ENCODE data around the gene CHRDL1.

Gene CHRDL1

DNA sequence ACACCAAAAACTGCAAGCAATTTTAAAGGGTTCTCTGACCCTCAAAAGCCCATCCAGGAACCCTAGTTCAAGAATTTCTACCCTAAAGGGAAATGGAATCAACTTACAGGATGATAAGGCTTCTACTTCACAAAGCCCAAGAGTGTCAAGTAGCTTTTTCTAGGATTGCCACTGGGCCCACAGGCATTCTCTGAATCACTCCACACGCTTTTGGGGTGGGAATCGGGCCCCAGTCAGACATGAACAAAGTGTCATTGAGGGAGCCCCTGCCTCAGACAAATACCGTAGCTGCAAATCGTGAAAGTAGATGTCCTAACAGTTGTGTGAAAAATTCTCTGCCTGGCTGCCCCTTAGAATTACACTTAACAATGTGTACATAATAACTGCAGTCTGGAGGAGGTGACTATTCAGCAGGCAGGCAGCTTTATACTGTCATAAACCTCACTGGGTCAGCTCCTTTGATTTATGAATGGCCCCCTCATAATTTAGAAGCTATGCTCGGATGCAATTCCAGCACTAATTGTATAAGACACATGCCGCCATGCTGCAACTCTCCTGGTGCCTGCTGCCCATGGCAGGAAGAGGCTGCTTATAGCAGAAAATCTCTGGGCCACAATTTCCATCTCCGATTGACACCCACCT lies 36.7 kb downstream of the CHRDL1 start:
- no peak for ATAC-seq
- no peak for TF ChIP-seq ISL1 (CRISPR knock-in tag; IDR thresholded peaks at IDR 0.05)
- no peak for TF ChIP-seq ZC3H10 (CRISPR knock-in tag; IDR thresholded peaks at IDR 0.05)
- no peak for TF ChIP-seq CREB5 (CRISPR knock-in tag; IDR thresholded peaks at IDR 0.05; ENCODE audit: low read depth)
- TF ChIP-seq ZNF70 (CRISPR knock-in tag; IDR thresholded peaks at IDR 0.05): no peak
- TF ChIP-seq ESRRG (CRISPR knock-in tag; IDR thresholded peaks at IDR 0.05): no peak

- ATAC-seq: no peak
- TF ChIP-seq CSDC2 (CRISPR knock-in tag; IDR thresholded peaks at IDR 0.05) (no peak), GLIS3 (CRISPR knock-in tag; IDR thresholded peaks at IDR 0.05) (no peak), BACH2 (CRISPR knock-in tag; IDR thresholded peaks at IDR 0.05; ENCODE audit: borderline replicate concordance) (no peak), ESRRG (CRISPR knock-in tag; IDR thresholded peaks at IDR 0.05) (no peak), TCF4 (CRISPR knock-in tag; IDR thresholded peaks at IDR 0.05; ENCODE audit: borderline replicate concordance) (no peak), RARB (CRISPR knock-in tag; IDR thresholded peaks at IDR 0.05) (no peak), ZFP30 (CRISPR knock-in tag; IDR thresholded peaks at IDR 0.05) (no peak), ZNF70 (CRISPR knock-in tag; IDR thresholded peaks at IDR 0.05) (no peak), CREB5 (CRISPR knock-in tag; IDR thresholded peaks at IDR 0.05; ENCODE audit: low read depth) (no peak)
- TF ChIP-seq, protein P1, sequence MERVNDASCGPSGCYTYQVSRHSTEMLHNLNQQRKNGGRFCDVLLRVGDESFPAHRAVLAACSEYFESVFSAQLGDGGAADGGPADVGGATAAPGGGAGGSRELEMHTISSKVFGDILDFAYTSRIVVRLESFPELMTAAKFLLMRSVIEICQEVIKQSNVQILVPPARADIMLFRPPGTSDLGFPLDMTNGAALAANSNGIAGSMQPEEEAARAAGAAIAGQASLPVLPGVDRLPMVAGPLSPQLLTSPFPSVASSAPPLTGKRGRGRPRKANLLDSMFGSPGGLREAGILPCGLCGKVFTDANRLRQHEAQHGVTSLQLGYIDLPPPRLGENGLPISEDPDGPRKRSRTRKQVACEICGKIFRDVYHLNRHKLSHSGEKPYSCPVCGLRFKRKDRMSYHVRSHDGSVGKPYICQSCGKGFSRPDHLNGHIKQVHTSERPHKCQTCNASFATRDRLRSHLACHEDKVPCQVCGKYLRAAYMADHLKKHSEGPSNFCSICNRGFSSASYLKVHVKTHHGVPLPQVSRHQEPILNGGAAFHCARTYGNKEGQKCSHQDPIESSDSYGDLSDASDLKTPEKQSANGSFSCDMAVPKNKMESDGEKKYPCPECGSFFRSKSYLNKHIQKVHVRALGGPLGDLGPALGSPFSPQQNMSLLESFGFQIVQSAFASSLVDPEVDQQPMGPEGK (CRISPR knock-in tag; IDR thresholded peaks at IDR 0.05; ENCODE audit: borderline replicate concordance): no peak
- TF ChIP-seq, protein P2, sequence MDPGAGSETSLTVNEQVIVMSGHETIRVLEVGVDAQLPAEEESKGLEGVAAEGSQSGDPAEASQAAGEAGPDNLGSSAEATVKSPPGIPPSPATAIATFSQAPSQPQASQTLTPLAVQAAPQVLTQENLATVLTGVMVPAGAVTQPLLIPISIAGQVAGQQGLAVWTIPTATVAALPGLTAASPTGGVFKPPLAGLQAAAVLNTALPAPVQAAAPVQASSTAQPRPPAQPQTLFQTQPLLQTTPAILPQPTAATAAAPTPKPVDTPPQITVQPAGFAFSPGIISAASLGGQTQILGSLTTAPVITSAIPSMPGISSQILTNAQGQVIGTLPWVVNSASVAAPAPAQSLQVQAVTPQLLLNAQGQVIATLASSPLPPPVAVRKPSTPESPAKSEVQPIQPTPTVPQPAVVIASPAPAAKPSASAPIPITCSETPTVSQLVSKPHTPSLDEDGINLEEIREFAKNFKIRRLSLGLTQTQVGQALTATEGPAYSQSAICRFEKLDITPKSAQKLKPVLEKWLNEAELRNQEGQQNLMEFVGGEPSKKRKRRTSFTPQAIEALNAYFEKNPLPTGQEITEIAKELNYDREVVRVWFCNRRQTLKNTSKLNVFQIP (CRISPR knock-in tag; IDR thresholded peaks at IDR 0.05; ENCODE audit: borderline replicate concordance, low read depth): no peak
Observed at GRCh38 chrX:110755611-110756010, 40.0 kb downstream of the CHRDL1 start.

DNA sequence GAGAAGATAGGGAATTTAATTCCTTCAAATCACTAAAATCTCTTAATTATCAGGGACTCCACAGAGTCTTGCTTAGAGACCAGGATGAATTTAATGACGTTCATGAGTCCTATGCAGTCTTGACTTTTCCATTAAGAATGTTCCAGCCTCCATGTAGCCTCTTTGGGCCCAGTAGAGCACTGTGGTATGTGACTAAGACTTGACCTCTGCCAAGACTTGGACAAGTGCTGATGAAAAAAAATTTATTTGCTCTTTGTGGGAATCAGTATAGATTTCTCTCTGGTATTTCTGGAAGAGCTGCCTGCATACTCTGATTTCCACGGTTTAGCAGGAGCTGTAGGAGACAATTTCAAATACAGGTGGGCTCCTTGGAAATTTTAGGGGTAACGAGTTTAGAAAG lies 40.6 kb downstream of the CHRDL1 start:
- no peak for ATAC-seq
- TF ChIP-seq CREB5 (CRISPR knock-in tag; IDR thresholded peaks at IDR 0.05; ENCODE audit: low read depth): no peak
- TF ChIP-seq, protein P3, sequence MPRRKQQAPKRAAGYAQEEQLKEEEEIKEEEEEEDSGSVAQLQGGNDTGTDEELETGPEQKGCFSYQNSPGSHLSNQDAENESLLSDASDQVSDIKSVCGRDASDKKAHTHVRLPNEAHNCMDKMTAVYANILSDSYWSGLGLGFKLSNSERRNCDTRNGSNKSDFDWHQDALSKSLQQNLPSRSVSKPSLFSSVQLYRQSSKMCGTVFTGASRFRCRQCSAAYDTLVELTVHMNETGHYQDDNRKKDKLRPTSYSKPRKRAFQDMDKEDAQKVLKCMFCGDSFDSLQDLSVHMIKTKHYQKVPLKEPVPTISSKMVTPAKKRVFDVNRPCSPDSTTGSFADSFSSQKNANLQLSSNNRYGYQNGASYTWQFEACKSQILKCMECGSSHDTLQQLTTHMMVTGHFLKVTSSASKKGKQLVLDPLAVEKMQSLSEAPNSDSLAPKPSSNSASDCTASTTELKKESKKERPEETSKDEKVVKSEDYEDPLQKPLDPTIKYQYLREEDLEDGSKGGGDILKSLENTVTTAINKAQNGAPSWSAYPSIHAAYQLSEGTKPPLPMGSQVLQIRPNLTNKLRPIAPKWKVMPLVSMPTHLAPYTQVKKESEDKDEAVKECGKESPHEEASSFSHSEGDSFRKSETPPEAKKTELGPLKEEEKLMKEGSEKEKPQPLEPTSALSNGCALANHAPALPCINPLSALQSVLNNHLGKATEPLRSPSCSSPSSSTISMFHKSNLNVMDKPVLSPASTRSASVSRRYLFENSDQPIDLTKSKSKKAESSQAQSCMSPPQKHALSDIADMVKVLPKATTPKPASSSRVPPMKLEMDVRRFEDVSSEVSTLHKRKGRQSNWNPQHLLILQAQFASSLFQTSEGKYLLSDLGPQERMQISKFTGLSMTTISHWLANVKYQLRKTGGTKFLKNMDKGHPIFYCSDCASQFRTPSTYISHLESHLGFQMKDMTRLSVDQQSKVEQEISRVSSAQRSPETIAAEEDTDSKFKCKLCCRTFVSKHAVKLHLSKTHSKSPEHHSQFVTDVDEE (CRISPR knock-in tag; IDR thresholded peaks at IDR 0.05): no peak
- no peak for TF ChIP-seq TCF4 (CRISPR knock-in tag; IDR thresholded peaks at IDR 0.05; ENCODE audit: borderline replicate concordance)
- TF ChIP-seq ESRRG (CRISPR knock-in tag; IDR thresholded peaks at IDR 0.05): no peak
- no peak for TF ChIP-seq ARNTL (CRISPR knock-in tag; IDR thresholded peaks at IDR 0.05; ENCODE audit: borderline replicate concordance, low read depth)
- TF ChIP-seq BACH2 (CRISPR knock-in tag; IDR thresholded peaks at IDR 0.05; ENCODE audit: borderline replicate concordance): no peak
- no peak for TF ChIP-seq TOX (CRISPR knock-in tag; IDR thresholded peaks at IDR 0.05; ENCODE audit: borderline replicate concordance)
- TF ChIP-seq, protein P1 (CRISPR knock-in tag; IDR thresholded peaks at IDR 0.05; ENCODE audit: borderline replicate concordance): no peak
- TF ChIP-seq SNAI2 (CRISPR knock-in tag; IDR thresholded peaks at IDR 0.05): no peak
- TF ChIP-seq ZFP30 (CRISPR knock-in tag; IDR thresholded peaks at IDR 0.05): no peak
- TF ChIP-seq PPARA (CRISPR knock-in tag; IDR thresholded peaks at IDR 0.05; ENCODE audit: borderline replicate concordance): no peak
- TF ChIP-seq GLIS3 (CRISPR knock-in tag; IDR thresholded peaks at IDR 0.05): no peak
- no peak for TF ChIP-seq OSR1 (CRISPR knock-in tag; IDR thresholded peaks at IDR 0.05)
